Measurements from ENCODE around the gene CRACR2B. TPM values are rescaled to one million over a fixed set of nuclear protein-coding genes. Genes with fewer than 3 reads are reported as not detected.

CRACR2B gene
- total and polyA plus RNA-seq, 10 of the 15 experiments (the other 5 are each of a cell fraction or from before 2014, with no cell fraction given), result 0.10 to 33.7 (median 12.7) TPM

- ChIA-PET SMC1A (ENCODE audit: uncharacterized antibody, unreplicated experiment) (interaction anchor here (1.9 kb wide), 1 partner anchor 9 kb away, joined by 5 read pairs; the partner anchor contains the start of gene PNPLA2), RAD21 (ENCODE audit: unreplicated experiment) (interaction anchor here (1.1 to 1.7 kb wide), 4 partner anchors 10 to 38 kb away, joined by 3 to 13 read pairs (median 6); partner anchors contain the start of genes PNPLA2 and TSPAN4), POLR2A (interaction anchor here (0.8 to 3.3 kb wide), 7 partner anchors 9 to 363 kb away, joined by 3 to 32 read pairs (median 6); partner anchors contain the start of genes DEAF1, PNPLA2, TMEM80 and TSPAN4), CTCF (interaction anchor here (1.2 kb wide), 1 partner anchor 35 kb away, joined by 3 read pairs; no protein-coding TSS in a partner anchor)
- no peaks in the 10 kb centered on the region for H3K9me3 ChIP-seq (replicated peaks; ENCODE audit: control insufficient read depth, insufficient read depth, low read length)
- ATAC-seq (peak; percentile 86), DNase-seq (ENCODE audit: low read depth, low spot score) (peak; percentile 92), FAIRE-seq (peak; percentile 96)
- H4K20me1 ChIP-seq (ENCODE audit: control insufficient read depth, insufficient read depth), result peaks cover 8% of the 10 kb centered on the region; the same call in 1 of the 2 replicates
- in situ Hi-C loops (cut with MboI) (loop anchor here (25.0 kb wide), 1 partner anchor 1578 kb away; the partner anchor contains the start of gene CD81), intact Hi-C loops (cut with micrococcal nuclease; ENCODE audit: unreplicated experiment) (loop anchor here (1.0 kb wide), 1 partner anchor 12 kb away; no protein-coding TSS in a partner anchor)
- no TSS peak for BruUV-seq (replicated peaks)
- WGBS (ENCODE audit: insufficient coverage, insufficient replicate concordance, low lambda C conversion rate, missing lambda C conversion rate), result under 1% methylated on average over 70 of the region's 81 CpGs
- peak within 1 kb of the TSS; percentile 88 for H3K4me2 ChIP-seq (ENCODE audit: control insufficient read depth, insufficient read depth)
- peak within 1 kb of the TSS; percentile 99 for H3K27ac ChIP-seq (ENCODE audit: control insufficient read depth, insufficient read depth)
- H3K4me1 ChIP-seq (ENCODE audit: control insufficient read depth, insufficient read depth, low read length), result peaks cover 8% of the 10 kb centered on the region
- peaks cover 8 to 26% of the 10 kb centered on the region in 2 experiments; a peak in 3 of 4 replicates for H3K36me3 ChIP-seq (ENCODE audit: control insufficient read depth in 2 of 2, insufficient read depth in 2 of 2, low read length in 1 of 2)
- peak within 1 kb of the TSS; percentile 100 for H2AFZ ChIP-seq (ENCODE audit: control insufficient read depth, low read depth, low read length)
- H3K27me3 ChIP-seq (replicated peaks in 1 of 2; ENCODE audit: control insufficient read depth in 2 of 2, insufficient read depth in 2 of 2, low read length in 1 of 2), result no peaks in the 10 kb centered on the region
- H3K9ac ChIP-seq (ENCODE audit: control insufficient read depth, insufficient read depth, low read length), result peak within 1 kb of the TSS; percentile 98
- peaks cover 40% of the 10 kb centered on the region for H3K79me2 ChIP-seq (ENCODE audit: control insufficient read depth, insufficient read depth, low read length)
- peak within 1 kb of the TSS; percentile 98 for H3K4me3 ChIP-seq
- TF ChIP-seq ZBTB33 (IDR thresholded peaks at IDR 0.05) (no peak), SMARCA5 (IDR thresholded peaks at IDR 0.05) (0 out of 2 replicates have a peak, but pooled peaks have one; percentile 69), SKIL (IDR thresholded peaks at IDR 0.05; ENCODE audit: low read depth, poor library complexity, severe bottlenecking) (no peak), SMAD1 (IDR thresholded peaks at IDR 0.05; ENCODE audit: low read depth, partially characterized antibody) (no peak), LARP7 (IDR thresholded peaks at IDR 0.05) (peak; percentile 52; the same call in 1 of the 2 replicates), SIN3A (IDR thresholded peaks at IDR 0.05; ENCODE audit: low read depth, low read length) (peak; percentile 62), BHLHE40 (IDR thresholded peaks at IDR 0.05; ENCODE audit: borderline replicate concordance in 1 of 2, low read depth in 2 of 2, low read length in 1 of 2) (peak; percentile 90 to 95), CBX3 (IDR thresholded peaks at IDR 0.05; ENCODE audit: borderline replicate concordance, low read depth) (no peak), CBX5 (IDR thresholded peaks at IDR 0.05; ENCODE audit: low read depth) (no peak), RAD51 (IDR thresholded peaks at IDR 0.05) (no peak), CHD2 (IDR thresholded peaks at IDR 0.05; ENCODE audit: borderline replicate concordance, low read depth, low read length) (peak; percentile 96), TCF3 (IDR thresholded peaks at IDR 0.05; ENCODE audit: borderline replicate concordance, insufficient read depth, low read depth, low read length) (peak; percentile 68; the same call in 1 of the 2 replicates), TBL1XR1 (IDR thresholded peaks at IDR 0.05; ENCODE audit: low read depth, low read length) (peak; percentile 47; the same call in 1 of the 2 replicates), IKZF2 (IDR thresholded peaks at IDR 0.05) (peak in 1 of 2 experiments; percentile 27; a peak in 1 of 4 replicates)
- TF ChIP-seq, protein P1, sequence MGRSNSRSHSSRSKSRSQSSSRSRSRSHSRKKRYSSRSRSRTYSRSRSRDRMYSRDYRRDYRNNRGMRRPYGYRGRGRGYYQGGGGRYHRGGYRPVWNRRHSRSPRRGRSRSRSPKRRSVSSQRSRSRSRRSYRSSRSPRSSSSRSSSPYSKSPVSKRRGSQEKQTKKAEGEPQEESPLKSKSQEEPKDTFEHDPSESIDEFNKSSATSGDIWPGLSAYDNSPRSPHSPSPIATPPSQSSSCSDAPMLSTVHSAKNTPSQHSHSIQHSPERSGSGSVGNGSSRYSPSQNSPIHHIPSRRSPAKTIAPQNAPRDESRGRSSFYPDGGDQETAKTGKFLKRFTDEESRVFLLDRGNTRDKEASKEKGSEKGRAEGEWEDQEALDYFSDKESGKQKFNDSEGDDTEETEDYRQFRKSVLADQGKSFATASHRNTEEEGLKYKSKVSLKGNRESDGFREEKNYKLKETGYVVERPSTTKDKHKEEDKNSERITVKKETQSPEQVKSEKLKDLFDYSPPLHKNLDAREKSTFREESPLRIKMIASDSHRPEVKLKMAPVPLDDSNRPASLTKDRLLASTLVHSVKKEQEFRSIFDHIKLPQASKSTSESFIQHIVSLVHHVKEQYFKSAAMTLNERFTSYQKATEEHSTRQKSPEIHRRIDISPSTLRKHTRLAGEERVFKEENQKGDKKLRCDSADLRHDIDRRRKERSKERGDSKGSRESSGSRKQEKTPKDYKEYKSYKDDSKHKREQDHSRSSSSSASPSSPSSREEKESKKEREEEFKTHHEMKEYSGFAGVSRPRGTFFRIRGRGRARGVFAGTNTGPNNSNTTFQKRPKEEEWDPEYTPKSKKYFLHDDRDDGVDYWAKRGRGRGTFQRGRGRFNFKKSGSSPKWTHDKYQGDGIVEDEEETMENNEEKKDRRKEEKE (IDR thresholded peaks at IDR 0.05), result no peak
These were observed 18.3 kb upstream of the CRACR2B start, which contains the start of gene RPLP2 for GRCh38 chr11:809287-810039. Gene RPLP2 (plus strand): TSS chr11:809967. CDS start chr11:810235, 268 bp downstream.
